Bone marrow (tissue), 2 donors: ENCODE data around the gene SLC6A18.

Source experiments
- DNase-seq, 2 donors: peaks; one replicate each; lab custom pipeline; 2025; lab: John Stamatoyannopoulos, UW

Gene SLC6A18

DNA sequence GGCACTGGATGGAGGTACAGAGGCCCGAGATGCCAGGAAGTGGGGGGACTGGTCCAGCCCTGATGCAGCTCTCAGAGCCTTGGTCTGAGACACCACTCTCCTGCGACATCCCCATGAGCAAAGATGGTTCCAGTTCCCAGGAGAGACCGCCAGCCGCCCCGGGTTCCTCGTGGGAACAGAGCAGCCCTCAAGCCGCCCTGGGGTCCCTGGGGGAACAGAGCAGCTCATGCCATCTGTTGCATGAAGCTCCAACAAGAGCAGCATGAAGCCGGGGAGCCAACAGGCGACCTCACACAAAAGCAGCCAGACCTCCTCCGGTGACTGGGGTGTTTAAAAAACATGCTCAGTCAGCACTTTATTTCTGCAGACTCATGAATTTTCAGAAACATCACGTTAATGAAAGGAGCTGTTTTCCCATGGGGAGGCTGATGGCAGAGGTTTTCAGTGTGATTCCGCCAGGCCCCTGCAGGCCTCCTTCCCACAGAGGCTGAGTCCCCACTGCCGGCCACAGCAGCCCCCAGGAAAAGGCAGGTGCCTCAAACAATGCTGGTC, 6.2 kb downstream of the SLC6A18 start:
- DNase-seq, result no peak

DNA sequence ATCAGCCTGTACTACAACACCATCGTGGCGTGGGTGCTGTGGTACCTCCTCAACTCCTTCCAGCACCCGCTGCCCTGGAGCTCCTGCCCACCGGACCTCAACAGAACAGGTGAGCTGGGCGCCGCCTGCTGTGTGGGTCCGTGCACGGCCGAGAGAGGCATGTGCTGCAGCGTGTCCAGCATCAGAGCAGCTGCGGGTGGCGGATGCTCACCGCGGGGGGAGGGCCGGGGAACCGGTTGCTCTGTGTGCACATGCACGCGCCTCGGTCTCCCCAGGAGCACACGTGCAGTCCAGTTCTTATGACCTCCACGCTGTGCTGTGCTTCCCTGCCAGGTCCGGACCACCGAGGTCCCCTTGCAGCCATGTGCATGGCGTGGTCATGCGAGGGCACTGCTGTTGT, 7.6 kb downstream of the SLC6A18 start:
- no peak for DNase-seq

DNA sequence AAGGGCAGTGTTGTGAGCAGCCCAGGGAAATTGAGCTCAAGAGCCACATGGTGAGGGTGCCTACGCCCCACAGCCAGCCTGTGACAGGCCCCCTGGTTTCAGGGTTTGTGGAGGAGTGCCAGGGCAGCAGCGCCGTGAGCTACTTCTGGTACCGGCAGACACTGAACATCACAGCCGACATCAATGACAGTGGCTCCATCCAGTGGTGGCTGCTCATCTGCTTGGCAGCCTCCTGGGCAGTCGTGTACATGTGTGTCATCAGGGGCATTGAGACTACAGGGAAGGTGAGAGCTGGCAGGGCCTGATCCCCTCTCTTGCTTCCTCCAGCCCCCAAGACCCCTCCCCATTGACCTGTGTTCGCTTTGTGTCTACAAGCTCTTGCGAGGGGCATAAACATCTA, 10.2 kb downstream of the SLC6A18 start:
- DNase-seq, result no peak

DNA sequence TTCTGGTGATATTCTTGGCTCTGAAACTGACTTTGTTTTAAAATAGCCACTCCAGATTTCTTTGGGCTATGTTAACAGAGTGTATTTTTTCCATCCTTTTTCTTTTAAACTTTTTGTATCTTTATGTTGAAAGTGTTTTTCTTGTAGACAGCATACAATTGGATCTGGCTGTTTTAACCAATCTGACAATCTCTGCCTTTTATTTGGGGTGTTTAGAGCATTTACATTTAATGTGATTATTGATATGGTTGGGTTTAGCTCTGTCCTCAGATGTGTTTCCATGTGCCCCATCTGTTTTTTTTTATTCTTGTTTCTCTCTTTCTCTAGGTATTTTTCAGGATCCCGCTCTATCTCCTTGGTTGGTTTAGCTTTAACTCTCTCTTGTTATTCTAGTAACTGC, 10.7 kb downstream of the SLC6A18 start:
- DNase-seq, result no peak

DNA sequence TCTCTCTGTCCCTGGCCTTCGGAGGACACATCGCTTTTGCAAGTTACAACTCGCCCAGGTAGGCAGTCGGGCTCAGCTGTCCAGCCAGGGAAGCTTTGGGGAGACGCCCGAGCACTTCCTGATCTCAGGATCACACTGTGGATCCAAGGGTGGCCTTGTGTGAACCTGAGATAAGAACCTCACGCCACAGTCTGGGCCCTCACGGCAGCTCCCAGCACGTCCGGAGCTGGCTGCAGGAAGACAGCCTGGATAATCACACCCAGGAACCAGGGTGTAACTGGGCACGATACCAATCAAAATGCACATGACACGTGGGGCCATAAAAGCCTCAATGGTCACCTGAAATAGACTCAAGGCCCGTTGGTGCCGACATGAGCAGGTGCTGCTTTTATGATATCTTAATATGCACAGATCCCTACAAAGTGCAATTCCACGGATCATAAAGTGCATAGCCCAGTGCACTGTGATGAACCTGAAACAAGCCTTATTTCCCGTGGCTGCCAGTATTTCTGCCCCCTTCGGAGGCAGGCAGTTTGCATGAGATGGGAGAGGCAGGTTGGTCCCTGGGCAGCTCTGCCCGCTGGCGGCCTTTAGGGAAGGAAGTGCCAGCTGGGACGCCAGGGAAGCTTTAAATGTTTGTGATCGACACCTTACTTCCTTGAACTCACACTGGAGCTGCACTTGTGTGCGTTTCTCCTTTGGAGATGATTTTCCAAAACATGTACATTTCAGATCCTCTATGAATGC, 14.5 kb downstream of the SLC6A18 start:
- DNase-seq, result no peak

DNA sequence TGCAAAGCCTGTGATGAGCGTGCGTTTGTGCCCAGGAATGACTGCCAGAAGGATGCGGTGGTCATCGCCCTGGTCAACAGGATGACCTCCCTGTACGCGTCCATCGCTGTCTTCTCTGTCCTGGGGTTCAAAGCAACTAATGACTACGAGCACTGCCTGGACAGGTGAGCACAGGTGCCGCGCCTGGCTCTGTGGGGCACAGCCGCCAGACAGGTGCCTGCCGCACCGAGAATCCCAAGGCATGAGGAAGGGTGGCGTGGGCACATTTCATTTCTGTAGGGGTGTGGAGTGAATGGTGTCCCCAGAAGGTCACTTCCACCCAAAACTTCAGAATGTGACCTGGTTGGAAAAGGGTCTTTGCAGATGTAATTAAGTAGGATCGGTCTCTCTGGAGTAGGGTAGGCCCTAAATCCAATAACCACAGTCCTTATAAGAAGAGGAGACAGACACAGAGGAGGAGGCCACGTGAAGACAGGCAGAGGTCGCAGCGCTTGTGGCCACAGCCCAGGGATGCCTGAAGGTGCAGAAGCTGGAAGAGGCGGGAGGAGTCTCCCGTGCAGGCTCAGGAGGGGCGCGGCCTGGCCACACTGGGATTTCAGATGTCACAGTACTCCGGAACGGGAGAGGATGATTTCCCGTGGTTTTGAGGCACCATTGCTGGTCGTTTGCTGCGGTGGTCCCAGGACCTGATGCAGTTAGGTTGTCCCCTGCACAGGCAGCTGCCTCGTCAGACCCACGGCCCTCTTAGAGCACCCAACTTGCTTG, 15.5 kb downstream of the SLC6A18 start:
- DNase-seq, result no peak

DNA sequence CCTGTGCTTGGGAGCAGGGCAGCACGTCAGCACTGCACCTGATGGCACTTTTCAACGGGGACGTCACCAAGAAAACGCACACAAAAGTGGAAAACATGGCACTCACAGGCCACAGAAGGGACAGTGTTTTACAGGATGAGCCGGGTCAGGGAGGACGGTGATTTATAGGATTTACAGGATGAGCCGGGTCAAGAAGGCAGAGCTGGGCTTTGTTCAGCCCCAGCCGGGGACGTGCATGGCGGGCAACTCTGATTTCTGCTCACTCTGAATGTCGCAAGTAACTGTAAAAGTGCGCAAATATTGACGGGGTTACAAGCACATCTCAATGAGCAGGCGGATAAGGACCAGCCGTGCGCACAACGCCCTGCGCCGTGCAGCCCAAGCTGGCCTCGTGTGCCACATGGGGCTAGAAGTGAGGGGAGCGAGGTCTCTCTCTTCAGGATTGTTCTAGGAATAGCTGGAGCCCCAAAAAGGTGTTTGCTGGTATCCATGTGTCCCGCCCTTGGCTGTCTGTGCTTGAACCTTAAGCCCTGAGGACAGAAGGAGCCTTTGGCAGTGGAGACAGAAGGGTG, 16.4 kb downstream of the SLC6A18 start:
- no peak for DNase-seq

DNA sequence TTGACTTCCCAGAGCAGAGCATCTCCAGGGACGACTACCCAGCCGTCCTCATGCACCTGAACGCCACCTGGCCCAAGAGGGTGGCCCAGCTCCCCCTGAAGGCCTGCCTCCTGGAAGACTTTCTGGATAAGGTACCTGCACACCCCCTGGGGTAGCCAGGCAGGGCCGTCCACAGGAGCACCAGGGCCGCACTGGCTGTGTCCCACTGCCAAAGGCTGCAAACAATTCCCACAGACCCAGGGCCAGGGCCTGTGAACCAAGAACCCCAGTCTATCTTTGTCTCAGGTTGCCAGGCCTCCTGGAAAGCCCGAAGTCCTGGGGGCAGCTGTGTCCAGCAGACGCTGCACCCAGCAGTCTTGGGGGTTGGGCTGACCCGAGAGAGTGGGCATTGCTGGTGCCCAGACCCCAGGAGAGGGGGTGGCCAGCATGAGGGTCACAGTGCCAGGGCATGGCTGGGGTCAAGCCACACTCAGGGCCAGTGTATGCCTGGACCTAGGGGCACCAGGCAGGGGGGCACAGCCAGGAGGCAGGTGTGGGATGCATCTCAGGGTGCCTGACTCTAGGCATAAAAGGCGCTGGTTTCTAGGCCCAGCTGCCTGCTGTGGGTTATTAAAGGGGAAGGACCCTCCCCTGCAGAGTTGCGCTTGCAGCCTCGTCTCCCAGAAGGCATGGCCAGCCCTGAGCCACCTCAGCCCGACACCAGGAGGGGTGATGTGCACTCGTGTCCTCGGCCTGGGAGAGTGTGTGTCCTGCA, 17.7 kb downstream of the SLC6A18 start:
- no peak for DNase-seq

DNA sequence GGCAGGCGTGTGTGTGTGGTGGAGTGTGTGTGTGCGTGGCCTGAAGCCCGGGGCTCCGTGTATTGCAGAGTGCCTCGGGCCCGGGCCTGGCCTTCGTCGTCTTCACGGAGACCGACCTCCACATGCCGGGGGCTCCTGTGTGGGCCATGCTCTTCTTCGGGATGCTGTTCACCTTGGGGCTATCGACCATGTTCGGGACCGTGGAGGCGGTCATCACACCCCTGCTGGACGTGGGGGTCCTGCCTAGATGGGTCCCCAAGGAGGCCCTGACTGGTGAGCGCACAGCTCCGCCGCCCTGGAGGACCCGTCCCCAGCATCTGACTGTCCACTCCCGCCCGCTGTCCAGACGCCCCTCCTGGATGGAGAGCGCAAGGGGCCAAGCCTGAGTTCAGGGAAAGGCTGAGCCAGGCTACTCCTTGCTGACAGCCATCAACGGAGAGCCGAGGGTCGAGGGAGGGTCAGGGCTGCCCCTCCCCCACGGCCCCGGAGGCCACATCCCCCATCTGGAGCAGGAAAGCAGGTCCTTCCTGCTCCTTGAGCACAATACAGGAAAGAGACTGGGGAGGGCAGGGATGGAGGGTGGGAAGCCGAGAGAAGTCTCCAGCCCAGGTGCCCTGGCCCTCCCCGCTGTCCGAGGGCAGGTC, 18.4 kb downstream of the SLC6A18 start:
- no peak for DNase-seq

DNA sequence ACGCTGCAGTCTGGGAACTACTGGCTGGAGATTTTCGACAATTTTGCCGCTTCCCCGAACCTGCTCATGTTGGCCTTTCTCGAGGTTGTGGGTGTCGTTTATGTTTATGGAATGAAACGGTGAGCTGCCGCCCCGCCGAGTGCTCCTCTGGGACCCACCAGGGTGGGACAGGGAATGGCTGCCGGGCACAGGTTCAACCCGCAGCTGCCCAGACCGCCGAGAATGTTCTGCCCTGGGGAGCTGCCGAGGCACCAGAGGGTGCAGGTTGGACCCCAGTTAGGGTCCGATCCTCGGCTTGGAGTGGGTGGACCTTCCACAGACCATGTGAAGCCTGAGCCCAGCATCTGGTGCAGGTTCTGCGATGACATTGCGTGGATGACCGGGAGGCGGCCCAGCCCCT, 19.1 kb downstream of the SLC6A18 start:
- DNase-seq, result no peak

DNA sequence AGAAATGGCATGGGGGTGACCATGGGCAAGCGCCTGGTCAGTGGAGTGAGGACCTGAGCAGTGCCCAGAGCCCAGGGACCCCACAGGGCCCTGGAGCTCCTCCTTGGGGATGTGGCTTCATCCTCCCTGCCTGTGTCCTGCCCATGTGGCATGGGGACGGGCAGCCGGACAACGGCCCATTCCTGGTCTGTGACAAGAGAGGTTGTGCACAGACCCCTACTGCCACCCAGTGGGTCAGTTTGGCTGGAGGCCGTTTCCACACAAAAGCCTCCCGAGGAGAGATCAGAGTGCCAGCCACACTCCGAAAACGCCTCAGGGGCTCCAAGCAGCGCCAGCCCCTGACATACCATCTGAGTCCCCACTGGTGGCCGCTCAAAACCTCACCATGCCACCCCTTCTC, 19.8 kb downstream of the SLC6A18 start:
- no peak for DNase-seq

DNA sequence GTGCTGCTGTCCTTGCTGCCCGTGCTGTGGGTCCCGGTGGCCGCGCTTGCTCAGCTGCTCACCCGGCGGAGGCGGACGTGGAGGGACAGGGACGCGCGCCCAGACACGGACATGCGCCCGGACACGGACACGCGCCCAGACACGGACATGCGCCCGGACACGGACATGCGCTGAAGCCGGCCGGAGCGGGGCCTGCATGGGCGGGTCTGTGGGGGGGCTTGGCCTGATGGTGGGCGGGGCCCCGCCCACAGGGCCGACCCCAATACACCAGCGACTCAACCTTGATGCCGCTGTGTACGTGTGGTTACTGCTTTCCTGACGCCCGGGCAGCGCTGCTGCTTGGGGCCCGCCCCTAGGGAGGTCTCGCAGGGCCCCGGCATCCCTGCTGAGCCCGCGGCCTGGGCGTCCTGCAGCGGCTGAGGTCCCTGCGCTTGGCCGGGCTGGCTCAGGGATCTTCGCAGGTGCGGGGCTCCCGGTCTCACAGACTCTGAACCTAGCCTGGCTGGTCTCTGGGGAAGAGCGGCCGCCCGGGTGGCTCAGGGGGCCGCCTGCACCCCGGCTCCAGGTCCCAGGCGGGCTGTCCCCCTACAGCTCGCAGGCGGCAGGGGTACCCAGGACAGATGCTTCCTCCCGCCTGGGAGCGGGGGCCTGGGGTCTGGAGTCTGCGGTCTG, 20.9 kb downstream of the SLC6A18 start:
- DNase-seq, result no peak

DNA sequence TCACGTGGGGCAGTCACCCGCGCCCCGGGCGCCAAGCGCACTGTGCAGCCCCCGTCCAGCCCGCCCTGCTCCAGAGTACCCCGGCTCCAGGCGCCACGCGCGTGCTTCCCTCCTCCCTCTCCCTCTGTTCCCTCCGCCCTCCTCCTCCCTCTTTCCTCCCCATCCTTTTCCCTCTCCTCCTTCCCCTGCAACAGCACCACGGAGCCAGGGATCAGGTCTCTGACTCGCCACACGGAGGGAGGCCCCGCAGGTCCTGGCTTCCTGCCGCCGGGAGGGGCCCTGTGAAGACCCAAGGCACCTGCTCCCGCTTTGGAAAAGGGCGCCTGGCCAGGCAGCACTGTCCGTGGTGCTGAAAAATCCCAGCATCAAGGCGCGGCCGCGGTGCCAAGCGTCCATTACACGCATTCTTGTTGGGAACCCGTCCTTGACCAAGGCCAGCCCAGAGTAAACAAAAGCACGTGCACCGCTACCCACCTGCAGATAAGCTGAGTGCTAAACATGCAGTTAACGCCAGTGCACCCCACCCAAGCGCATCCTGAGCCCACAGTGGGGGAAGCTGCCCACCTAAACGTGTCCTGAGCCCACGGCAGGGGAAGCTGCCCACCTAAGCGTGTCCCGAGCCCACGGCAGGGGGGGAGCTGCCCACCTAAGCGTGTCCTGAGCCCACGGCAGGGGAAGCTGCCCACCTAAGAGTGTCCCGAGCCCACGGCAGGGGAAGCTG, 21.7 kb downstream of the SLC6A18 start:
- DNase-seq, result no peak

DNA sequence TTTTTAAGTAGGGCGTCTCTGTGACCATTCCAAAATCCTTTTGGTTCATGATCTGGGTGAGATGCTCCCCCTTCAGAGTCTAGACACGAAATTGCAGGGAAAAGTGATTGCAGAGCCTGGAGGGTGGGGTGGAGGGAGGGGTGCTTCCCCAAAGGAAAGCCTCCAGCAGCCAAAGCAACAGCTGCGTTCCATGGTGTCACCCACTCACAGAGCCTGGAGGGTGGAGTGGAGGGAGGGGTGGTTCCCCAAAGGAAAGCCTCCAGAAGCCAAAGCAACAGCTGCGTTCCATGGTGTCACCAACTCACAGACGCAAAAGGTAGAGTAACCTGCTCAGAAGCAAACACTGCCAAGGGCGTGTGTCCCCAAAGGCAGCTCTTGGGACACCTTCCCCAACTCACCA, 22.6 kb downstream of the SLC6A18 start:
- no peak for DNase-seq

DNA sequence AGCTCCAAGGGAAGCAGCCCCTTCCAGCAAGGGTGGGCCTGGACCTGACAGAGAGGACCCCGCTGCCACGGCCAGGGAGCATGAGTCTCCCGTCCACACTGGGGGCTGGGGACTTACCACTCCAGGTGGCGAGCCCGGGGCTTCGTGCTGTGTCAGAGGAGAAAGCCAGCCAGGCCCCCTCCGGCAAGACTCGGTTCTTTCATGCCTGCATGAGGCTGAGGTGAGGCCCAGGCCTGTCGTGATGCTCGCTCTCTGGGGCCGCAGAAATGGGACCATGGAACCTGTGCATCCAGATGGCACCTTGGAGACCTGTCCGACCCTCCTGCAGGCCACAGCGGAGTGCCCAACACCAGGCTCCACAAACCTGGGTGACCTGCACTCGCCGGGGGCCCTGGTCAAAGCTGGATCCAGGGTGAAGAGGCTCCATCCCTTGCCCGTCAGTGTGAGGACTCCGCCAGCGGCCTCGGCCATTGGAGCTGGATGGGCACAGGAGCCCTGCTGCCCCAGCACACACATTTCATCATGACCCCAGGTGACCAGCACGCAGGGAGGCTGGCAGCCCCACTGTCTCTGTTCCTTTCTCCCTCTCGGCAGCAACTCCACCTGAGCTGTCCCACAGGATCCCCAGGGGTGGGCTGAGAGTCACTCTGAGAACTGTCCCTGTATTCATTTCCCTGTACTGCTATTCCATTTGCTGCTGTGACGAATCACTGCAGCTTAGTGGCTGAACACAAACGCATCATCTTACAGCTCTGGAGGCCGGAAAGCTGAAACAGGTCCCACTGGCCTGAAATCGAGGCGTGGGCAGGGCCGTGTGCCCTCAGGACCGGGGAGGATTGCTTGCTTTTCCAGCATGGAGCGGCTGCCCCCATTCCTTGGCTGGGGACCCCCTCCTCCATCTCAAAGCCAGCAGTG, 24.4 kb downstream of the SLC6A18 start:
- DNase-seq, result no peak

DNA sequence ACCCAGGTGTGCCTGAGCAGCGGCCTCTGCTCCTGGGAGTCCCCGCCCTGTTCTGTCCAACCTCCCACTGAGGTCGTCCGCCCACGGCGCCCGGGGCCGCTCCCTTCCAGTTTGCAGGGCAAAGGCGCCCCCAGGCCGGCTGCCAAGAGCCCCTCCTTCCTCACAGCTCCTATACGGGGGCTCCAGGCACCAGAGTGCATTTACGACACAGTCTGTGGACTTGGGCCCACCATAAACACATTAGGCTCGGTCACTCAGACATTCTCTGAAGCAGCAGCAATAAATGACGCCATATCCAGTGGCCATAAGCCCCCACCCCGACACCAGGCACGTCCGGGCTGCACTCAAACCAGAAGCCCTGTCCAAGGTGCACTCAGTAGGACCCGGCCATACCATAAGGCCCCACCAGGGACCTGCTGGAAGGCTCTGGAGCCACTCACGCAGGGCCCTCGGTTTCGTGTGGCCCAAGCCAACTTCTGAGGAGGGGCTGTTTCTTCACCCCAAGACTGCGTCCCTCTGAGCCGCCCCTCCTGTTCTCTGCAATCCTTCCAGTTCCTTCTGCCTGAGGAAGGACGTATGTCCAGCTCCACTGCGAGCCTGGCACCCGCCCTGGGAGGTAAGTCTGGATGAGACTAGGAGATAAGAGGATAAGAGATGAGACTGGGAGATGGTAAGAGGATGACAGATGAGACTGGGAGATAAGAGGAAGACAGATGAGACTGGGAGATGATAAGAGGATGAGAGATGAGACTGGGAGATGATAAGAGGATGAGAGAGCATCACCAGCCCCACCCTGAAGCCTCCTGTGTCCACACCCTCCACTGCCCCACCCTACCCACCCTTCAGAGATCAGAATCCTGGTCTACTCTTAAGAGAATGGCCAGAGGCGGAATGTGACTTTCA, 26.7 kb downstream of the SLC6A18 start:
- DNase-seq, result no peak

DNA sequence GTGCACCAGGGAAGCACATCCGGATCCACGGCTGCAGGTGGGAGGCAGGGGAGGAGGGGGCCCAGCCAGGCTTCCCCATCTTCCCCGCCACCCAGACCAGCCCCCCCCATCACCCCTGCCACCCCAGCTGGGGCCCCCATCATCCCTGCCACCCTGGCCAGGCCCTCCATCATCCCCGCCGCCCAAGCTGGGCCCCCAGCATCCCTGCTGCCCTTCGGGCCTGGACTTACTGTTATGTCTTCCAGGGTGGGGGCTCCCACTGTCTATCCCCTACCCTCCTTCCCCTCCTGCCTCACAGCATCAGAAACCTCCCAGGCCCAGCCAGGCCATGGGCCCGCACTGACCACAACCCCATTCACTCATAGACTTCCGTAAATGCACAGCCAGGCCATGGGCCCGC, 27.5 kb downstream of the SLC6A18 start:
- DNase-seq, result no peak

DNA sequence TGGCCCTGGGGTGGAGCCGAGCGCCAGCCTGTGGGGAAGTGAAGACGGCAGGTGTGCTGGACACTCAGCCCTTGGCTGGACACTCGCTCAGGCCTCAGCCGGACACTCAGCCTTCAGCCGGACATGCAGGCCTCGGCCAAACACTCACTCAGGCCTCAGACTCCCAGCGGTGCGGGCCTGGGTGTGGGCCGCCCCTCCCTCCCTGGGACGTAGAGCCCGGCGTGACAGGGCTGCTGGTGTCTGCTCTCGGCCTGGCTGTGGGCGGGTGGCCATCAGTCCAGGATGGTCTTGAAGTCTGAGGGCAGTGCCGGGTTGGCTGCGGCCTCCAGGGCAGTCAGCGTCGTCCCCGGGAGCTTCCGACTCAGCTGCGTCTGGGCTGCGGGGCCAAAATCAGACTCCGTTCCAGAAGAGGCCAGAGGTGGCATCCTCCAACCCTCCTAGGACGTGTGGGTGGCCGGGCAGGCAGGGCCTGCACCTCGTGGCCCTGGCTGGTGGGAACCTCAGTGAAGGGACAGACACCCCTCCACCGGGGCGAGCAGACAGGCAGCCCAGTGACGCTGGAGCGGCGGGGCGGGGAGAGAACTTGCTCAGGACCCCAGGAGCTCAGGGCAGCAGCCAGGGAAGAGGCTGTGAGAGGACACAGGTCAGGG, 28.4 kb downstream of the SLC6A18 start:
- no peak for DNase-seq
